ENCODE data around the gene YIPF2. TPM values are rescaled to one million over a fixed set of nuclear protein-coding genes. Genes with fewer than 3 reads are reported as not detected.

The YIPF2 gene
- total RNA-seq, 1 experiment from 2014 or later: 29.0 TPM

DNA sequence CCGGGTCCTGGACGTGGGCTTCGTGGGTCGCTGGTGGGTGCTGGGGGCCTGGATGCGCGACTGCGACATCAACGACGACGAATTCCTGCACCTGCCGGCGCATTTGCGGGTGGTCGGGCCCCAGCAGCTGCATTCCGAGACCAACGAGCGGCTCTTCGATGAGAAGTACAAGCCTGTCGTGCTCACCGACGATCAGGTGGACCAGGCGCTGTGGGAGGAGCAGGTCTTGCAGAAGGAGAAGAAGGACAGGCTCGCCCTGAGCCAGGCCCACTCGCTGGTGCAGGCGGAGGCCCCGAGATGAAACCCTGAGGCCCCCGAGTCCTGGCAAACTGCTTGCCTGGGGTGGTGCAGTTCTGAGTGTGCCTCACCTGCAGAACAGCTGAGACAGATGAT is 959 bp upstream of the YIPF2 start:
- ChIA-PET POLR2A (no interaction called here), CTCF (no interaction called here)
- Histone ChIP-seq H3K4me1 (ENCODE audit: control insufficient read depth, insufficient read depth, low read length) (peaks cover 8% of the 10 kb centered on the region; the same call in 1 of the 2 replicates), H3K27ac (ENCODE audit: low read length) (peak overlapping the region; percentile 70; the same call in 1 of the 2 replicates), H3K9me3 (ENCODE audit: control insufficient read depth, insufficient read depth, low read depth, low read length) (no peaks in the 10 kb centered on the region), H3K27me3 (ENCODE audit: control insufficient read depth, insufficient read depth, low read length) (no peaks in the 10 kb centered on the region), H3K36me3 (ENCODE audit: control insufficient read depth, insufficient read depth, low read length) (no peaks in the 10 kb centered on the region), H3K4me3 (ENCODE audit: low read depth in 2 of 2, low read length in 2 of 2) (peak overlapping the region; percentile 64 to 73)
- ATAC-seq (no peak), DNase-seq (ENCODE audit: low read depth, low spot score) (no peak)
- BruUV-seq (replicated peaks): no TSS peak
- in situ Hi-C loops (cut with HindIII; ENCODE audit: low pct_unique_long_range_greater_than_20kb, low sequenced_read_pairs): no loop called here
- TF ChIP-seq TCF7L2 (IDR thresholded peaks at IDR 0.05; ENCODE audit: low read depth, low read length): no peak
- TF ChIP-seq, protein P1, sequence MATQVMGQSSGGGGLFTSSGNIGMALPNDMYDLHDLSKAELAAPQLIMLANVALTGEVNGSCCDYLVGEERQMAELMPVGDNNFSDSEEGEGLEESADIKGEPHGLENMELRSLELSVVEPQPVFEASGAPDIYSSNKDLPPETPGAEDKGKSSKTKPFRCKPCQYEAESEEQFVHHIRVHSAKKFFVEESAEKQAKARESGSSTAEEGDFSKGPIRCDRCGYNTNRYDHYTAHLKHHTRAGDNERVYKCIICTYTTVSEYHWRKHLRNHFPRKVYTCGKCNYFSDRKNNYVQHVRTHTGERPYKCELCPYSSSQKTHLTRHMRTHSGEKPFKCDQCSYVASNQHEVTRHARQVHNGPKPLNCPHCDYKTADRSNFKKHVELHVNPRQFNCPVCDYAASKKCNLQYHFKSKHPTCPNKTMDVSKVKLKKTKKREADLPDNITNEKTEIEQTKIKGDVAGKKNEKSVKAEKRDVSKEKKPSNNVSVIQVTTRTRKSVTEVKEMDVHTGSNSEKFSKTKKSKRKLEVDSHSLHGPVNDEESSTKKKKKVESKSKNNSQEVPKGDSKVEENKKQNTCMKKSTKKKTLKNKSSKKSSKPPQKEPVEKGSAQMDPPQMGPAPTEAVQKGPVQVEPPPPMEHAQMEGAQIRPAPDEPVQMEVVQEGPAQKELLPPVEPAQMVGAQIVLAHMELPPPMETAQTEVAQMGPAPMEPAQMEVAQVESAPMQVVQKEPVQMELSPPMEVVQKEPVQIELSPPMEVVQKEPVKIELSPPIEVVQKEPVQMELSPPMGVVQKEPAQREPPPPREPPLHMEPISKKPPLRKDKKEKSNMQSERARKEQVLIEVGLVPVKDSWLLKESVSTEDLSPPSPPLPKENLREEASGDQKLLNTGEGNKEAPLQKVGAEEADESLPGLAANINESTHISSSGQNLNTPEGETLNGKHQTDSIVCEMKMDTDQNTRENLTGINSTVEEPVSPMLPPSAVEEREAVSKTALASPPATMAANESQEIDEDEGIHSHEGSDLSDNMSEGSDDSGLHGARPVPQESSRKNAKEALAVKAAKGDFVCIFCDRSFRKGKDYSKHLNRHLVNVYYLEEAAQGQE (IDR thresholded peaks at IDR 0.05; ENCODE audit: insufficient read depth in 1 of 2, low read depth in 2 of 2, low read length in 1 of 2): no peak
- TF ChIP-seq SIN3A (IDR thresholded peaks at IDR 0.05; ENCODE audit: borderline replicate concordance, insufficient read depth, low read depth, low read length): no peak
- TF ChIP-seq, protein P2, sequence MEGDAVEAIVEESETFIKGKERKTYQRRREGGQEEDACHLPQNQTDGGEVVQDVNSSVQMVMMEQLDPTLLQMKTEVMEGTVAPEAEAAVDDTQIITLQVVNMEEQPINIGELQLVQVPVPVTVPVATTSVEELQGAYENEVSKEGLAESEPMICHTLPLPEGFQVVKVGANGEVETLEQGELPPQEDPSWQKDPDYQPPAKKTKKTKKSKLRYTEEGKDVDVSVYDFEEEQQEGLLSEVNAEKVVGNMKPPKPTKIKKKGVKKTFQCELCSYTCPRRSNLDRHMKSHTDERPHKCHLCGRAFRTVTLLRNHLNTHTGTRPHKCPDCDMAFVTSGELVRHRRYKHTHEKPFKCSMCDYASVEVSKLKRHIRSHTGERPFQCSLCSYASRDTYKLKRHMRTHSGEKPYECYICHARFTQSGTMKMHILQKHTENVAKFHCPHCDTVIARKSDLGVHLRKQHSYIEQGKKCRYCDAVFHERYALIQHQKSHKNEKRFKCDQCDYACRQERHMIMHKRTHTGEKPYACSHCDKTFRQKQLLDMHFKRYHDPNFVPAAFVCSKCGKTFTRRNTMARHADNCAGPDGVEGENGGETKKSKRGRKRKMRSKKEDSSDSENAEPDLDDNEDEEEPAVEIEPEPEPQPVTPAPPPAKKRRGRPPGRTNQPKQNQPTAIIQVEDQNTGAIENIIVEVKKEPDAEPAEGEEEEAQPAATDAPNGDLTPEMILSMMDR (IDR thresholded peaks at IDR 0.05): no peak
- no peak for TF ChIP-seq POLR2AphosphoS5 (IDR thresholded peaks at IDR 0.05; ENCODE audit: low read depth, low read length)
- intact Hi-C loops (cut with micrococcal nuclease; ENCODE audit: unreplicated experiment): no loop called here

DNA sequence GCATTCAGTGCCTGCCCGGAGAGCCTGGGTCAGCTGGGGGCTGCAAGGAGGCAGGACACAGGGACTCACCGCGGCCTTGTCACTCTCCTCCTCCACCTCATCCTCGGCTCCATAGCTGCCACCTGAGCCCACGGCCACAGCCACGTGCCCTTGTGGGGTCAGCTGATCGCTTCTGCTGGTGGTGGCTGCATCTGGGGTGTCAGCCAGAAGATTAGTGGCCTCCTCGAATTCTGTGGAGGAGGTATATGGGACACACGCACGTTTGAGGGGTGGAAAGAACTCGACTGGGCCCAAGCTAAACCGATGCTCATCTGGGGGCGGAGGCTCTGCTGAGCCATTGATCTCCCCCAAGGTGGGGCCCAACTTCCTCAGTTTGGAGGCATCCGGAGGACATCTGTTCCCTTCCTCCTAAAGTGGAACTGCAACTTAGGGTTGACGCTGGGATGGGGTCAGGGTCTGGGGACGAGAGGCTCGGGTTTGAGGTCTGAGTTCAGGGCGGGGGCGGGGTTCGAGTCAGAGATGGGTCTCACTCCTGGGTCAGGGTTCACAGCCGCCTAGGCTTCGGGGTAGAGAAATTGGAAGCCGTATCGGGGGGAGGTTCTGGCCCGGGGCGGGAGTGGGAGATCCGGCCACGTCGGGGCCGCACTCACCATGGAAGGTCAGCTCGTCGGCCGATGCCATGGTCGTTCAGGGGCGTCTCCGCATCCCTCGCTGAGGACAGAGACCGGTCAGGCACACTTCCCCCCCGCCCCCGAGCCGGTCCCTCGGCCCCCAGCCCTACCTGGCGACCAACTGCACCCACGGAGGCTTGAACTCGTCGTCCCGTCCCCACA is 493 bp downstream of the YIPF2 start:
- peaks cover 8% of the 10 kb centered on the region; the same call in 1 of the 2 replicates for H3K4me1 ChIP-seq (ENCODE audit: control insufficient read depth, insufficient read depth, low read length)
- in situ Hi-C loops (cut with HindIII; ENCODE audit: low pct_unique_long_range_greater_than_20kb, low sequenced_read_pairs) (no loop called here), intact Hi-C loops (cut with micrococcal nuclease; ENCODE audit: unreplicated experiment) (no loop called here)
- H3K27me3 ChIP-seq (ENCODE audit: control insufficient read depth, insufficient read depth, low read length): no peaks in the 10 kb centered on the region
- no peaks in the 10 kb centered on the region for H3K36me3 ChIP-seq (ENCODE audit: control insufficient read depth, insufficient read depth, low read length)
- H3K9me3 ChIP-seq (ENCODE audit: control insufficient read depth, insufficient read depth, low read depth, low read length): no peaks in the 10 kb centered on the region
- TF ChIP-seq, protein P1 (IDR thresholded peaks at IDR 0.05; ENCODE audit: insufficient read depth in 1 of 2, low read depth in 2 of 2, low read length in 1 of 2): no peak
- no peak for TF ChIP-seq POLR2AphosphoS5 (IDR thresholded peaks at IDR 0.05; ENCODE audit: low read depth, low read length)
- no peak for TF ChIP-seq SIN3A (IDR thresholded peaks at IDR 0.05; ENCODE audit: borderline replicate concordance, insufficient read depth, low read depth, low read length)
- TF ChIP-seq, protein P2 (IDR thresholded peaks at IDR 0.05): no peak
- no peak for TF ChIP-seq TCF7L2 (IDR thresholded peaks at IDR 0.05; ENCODE audit: low read depth, low read length)
- peak overlapping the region; percentile 77 for H3K27ac ChIP-seq (ENCODE audit: low read length)
- CTCF ChIA-PET: interaction anchor here (0.6 kb wide), 1 partner anchor 46 kb away, joined by 9 read pairs; no protein-coding TSS in a partner anchor
- DNase-seq (ENCODE audit: low read depth, low spot score) (no peak), ATAC-seq (peak; percentile 36)
- no TSS peak for BruUV-seq (replicated peaks)
- POLR2A ChIA-PET: interaction anchor here (0.6 kb wide), 1 partner anchor 1644 kb away, joined by 3 read pairs; no protein-coding TSS in a partner anchor
- peak overlapping the region; percentile 64 to 73 for H3K4me3 ChIP-seq (ENCODE audit: low read depth in 2 of 2, low read length in 2 of 2)

Data from Panc1 (cell line).